SK-N-MC (cell line): Measurements from ENCODE around the gene GNA15.
"Not testable (repeated sequence)": the region's sequence is repeated elsewhere in the genome, so short reads cannot be mapped to it uniquely, and the experiment has no call there.

Experiments
- DNase-seq: peaks from one replicate; pipeline ENCODE4 v3.0.0-alpha.2; 2011; ENCODE audit warnings: low read depth, low spot score
- H3K27ac ChIP-seq: fragments of 200-600 bp; sonication (generic); 2 replicates; pipeline ENCODE4 v1.5.1; 2016; ENCODE audit warnings: mixed run types
- H3K36me3 ChIP-seq: fragments of 200-600 bp; sonication (generic); 2 replicates; pipeline ENCODE4 v1.6.1; 2017; ENCODE audit warnings: antibody characterized with exemption, low read length, mixed read lengths; ENCODE audit not compliant: insufficient read depth
- H3K4me3 ChIP-seq: fragments of 200-600 bp; sonication (generic); 2 replicates; pipeline ENCODE4 v1.5.1; 2016
- H3K9ac ChIP-seq: fragments of 200-600 bp; sonication (generic); 2 replicates; pipeline ENCODE4 v1.8.0; 2017; ENCODE audit warnings: mixed run types, mixed read lengths; ENCODE audit not compliant: insufficient read length
- H3K9me3 ChIP-seq: fragments of 200-600 bp; sonication (generic); 2 replicates; pipeline ENCODE4 v1.6.1; 2017; ENCODE audit warnings: low read depth, mild to moderate bottlenecking, antibody characterized with exemption, low read length, moderate library complexity, mixed read lengths
- EZH2 ChIP-seq: fragments of 200-600 bp; sonication (generic); IDR thresholded peaks from one replicate; pipeline ENCODE4 v1.6.1; 2017; ENCODE audit warnings: antibody characterized with exemption
- FOXP2 ChIP-seq: optimal IDR thresholded peaks from 2 replicates; pipeline ENCODE3; 2011; ENCODE audit warnings: mild to moderate bottlenecking, moderate library complexity; ENCODE audit not compliant: insufficient read depth; ENCODE audit errors: extremely low read length, control extremely low read depth
- POLR2AphosphoS5 ChIP-seq: IDR thresholded peaks from 2 replicates; pipeline ENCODE4 v1.6.1; 2012; ENCODE audit warnings: mild to moderate bottlenecking, low read depth, low read length, borderline replicate concordance

GNA15 gene

DNA sequence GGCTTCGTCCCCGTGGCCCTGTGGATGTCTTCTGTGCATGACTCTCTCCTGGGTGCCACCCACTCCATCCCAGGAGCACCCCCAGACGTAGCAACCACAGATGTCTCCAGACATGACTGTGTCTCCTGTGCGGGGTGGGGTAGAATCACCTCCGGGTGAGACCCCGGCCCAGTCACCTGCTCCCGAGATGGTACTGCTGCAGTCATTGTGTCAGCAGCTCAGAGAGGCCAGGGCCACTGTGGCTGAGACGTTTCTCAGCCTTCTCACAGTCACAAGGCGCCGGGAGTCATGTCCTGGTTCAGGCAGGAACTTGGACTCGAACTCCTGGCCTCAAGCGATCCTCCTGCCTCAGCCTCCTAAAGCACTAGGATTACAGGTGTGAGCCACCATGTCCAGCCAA lies 66.5 kb downstream of the GNA15 start:
- Histone ChIP-seq H3K9me3 (no peaks in the 10 kb centered on the region), H3K9ac (no peak overlapping the region), H3K36me3 (peaks cover 16% of the 10 kb centered on the region), H3K27ac (no peak overlapping the region), H3K4me3 (no peak overlapping the region)
- no peak for DNase-seq
- TF ChIP-seq FOXP2 (no peak), POLR2AphosphoS5 (no peak), EZH2 (no peak)

DNA sequence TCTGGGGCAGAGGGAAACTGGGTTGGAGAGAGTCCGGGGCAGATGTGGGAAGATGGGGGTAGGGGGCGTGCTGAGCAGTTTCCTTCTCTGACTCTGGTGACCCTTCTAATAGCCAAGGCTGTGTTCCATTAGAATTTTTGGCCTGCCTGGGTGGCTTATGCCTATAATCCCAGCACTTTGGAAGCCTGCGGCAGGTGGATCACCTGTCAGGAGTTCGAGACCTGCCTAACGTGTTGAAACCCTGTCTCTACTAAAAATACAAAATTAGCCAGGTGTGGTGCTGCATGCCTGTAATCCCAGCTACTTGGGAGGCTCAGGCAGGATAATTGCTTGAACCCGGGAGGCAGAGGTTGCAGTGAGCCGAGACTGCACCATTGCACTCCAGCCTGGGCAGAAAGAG lies 67.1 kb downstream of the GNA15 start:
- not testable (repeated sequence) for H3K9me3 ChIP-seq, H3K4me3 ChIP-seq, DNase-seq, H3K9ac ChIP-seq, H3K27ac ChIP-seq
- H3K36me3 ChIP-seq = peaks cover 21% of the 10 kb centered on the region

DNA sequence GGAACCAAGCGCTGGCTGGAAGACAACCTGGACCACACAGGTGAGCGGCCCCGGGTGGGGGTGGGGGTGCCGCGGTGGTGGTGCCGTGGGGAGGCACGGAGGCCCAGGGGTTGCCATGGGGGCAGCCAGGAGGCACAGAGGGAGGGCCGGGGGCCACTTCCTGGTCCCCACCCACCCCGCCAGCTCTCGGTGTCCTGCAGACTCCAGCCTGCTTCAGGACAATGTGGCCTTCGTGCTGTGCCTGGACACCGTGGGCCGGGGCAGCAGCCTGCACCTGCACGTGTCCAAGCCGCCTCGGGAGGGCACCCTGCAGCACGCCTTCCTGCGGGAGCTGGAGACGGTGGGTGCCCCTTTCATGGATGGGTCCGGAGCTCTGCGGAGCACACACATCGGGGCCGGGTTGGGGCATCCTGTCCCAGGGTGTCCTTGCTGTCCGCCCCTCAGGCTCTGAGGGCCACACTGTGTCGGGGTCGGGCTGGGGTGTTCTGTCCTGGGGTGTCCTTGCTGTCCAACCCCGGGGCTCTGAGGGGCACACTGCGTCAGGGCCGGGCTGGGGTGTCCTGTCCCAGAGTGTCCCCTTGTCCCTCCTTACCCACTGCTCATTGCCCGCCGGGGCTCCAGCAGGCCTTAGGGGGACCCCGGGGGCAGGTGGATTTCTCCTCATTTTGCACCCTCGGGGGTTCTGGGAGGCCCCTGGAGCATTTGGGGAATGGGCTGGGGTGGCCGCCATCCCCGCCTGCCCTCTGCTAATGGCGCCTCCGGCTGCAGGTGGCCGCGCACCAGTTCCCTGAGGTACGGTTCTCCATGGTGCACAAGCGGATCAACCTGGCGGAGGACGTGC lies 68.2 kb downstream of the GNA15 start:
- Histone ChIP-seq H3K36me3 (peaks cover 24% of the 10 kb centered on the region), H3K4me3 (no peak overlapping the region)
- TF ChIP-seq EZH2 = no peak
- no peak; the same call in 1 of the 2 replicates for TF ChIP-seq POLR2AphosphoS5
- TF ChIP-seq FOXP2 = no peak

DNA sequence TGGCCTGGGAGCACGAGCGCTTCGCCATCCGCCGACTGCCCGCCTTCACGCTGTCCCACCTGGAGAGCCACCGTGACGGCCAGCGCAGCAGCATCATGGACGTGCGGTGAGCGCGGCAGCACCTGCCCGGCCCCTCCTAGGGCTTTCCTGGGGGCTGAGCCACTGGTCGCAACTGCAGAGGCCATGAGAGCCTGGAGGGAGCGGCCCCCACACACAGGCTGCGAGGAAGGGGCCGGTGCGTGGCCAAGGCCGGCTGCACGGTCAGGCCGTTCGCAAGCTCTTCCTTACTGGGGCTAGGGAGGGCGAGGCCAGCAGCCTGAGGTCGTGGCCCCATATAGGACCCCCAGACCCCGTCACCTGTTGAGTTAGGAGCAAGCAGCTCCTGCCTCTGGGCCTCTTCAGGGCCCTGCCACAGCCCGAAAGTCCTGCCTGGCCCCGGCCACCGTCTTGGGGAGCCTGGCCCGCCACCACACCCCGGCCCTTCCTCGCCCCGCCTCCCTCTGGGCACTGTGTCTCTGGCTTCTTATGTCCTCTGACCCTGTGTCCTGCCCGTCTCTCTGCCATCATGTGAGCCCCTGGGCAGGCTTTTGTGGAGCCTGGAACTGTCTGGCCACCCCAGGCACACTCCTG lies 68.9 kb downstream of the GNA15 start:
- TF ChIP-seq EZH2 = no peak
- TF ChIP-seq POLR2AphosphoS5 = no peak; the same call in 1 of the 2 replicates
- no peak for TF ChIP-seq FOXP2
- no peaks in the 10 kb centered on the region for H3K9me3 ChIP-seq
- H3K9ac ChIP-seq = no peak overlapping the region
- peaks cover 24% of the 10 kb centered on the region for H3K36me3 ChIP-seq
- H3K27ac ChIP-seq = no peak overlapping the region
- no peak for DNase-seq
- no peak overlapping the region for H3K4me3 ChIP-seq

More for the DNA sequence above, 68.2 kb downstream of the GNA15 start:
- DNase-seq = no peak
- Histone ChIP-seq H3K9ac (no peak overlapping the region), H3K27ac (no peak overlapping the region), H3K9me3 (no peaks in the 10 kb centered on the region)

DNA sequence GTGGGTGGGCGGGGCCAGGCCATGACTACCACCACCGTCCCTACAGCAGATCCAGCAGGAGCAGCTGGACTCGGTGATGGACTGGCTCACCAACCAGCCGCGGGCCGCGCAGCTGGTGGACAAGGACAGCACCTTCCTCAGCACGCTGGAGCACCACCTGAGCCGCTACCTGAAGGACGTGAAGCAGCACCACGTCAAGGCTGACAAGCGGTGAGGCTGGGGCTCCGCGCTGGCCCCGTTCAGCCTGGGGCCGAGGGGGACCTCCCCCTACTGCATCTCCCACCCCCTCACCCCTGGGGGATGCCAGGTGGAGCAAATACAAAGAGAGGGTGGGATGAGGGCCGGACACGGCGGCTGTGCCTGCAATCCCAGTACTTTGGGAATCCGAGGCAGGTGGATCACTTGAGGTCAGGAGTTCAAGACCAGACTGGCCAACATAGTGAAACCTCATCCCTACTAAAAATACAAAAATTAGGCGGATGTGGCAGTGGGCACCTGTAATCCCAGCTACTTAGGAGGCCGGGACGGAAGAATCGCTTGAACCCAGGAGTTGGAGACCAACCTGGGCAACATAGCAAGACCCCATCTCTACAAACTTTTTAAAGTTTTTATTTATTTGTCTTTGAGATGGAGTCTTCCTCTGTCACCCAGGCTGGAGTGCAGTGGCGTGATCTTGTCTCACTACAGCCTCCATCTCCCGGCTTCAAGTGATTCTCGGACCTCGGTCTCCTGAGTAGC lies 70.6 kb downstream of the GNA15 start:
- no peak for DNase-seq
- Histone ChIP-seq H3K36me3 (peaks cover 24% of the 10 kb centered on the region), H3K9ac (no peak overlapping the region), H3K9me3 (no peaks in the 10 kb centered on the region), H3K27ac (no peak overlapping the region), H3K4me3 (no peak overlapping the region)
- TF ChIP-seq POLR2AphosphoS5 = no peak
- no peak for TF ChIP-seq FOXP2
- no peak for TF ChIP-seq EZH2

DNA sequence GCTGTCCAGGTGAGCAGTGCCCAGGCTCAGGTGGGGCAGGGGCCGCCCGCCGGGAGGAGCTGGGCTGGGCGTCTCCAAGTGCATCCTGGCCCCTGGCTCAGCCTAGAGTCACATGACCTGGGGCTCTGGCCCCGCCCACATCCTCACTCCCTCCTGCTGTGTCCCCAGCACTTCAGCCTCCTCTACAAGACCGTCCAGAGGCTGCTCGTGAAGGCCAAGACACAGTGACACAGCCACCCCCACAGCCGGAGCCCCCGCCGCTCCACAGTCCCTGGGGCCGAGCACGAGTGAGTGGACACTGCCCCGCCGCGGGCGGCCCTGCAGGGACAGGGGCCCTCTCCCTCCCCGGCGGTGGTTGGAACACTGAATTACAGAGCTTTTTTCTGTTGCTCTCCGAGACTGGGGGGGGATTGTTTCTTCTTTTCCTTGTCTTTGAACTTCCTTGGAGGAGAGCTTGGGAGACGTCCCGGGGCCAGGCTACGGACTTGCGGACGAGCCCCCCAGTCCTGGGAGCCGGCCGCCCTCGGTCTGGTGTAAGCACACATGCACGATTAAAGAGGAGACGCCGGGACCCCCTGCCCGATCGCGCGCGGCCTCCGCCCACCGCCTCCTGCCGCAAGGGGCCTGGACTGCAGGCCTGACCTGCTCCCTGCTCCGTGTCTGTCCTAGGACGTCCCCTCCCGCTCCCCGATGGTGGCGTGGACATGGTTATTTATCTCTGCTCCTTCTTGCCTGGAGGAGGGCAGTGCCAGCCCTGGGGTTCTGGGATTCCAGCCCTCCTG lies 71.8 kb downstream of the GNA15 start:
- Histone ChIP-seq H3K9me3 (no peaks in the 10 kb centered on the region), H3K36me3 (peaks cover 24% of the 10 kb centered on the region), H3K27ac (no peak overlapping the region), H3K9ac (no peak overlapping the region), H3K4me3 (no peak overlapping the region)
- no peak for DNase-seq
- TF ChIP-seq FOXP2 (no peak), POLR2AphosphoS5 (no peak), EZH2 (no peak)

DNA sequence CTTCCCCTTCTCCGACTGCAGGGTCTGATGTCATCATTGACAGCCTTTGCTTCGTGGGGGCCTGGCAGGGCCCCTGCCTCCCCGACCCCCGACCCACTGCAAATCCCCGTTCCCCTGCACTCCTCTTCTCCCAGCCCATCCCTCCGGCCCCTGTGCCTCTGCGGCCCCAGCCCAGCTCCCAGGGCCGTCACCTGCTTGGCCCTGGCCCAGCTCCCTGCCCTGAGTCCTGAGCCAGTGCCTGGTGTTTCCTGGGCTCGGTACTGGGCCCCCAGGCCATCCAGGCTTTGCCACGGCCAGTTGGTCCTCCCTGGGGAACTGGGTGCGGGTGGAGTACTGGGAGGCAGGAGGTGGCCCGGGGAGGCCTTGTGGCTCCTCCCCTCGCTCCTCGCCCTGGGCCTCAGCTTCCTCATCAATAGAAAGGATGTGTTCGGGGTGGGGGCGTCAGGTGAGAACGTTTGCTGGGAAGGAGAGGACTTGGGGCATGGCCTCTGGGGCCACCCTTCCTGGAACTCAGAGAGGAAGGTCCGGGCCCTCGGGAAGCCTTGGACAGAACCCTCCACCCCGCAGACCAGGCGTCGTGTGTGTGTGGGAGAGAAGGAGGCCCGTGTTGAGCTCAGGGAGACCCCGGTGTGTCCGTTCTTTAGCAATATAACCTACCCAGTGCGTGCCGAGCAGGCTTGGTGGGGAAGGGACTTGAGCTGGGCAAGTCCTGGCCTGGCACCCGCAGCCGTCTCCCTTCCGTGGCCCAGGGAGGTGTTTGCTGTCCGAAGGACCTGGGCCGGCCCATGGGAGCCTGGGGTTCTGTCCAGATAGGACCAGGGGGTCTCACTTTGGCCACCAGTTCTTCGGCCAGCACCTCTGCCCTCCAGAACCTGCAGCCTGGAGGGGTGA lies 72.7 kb downstream of the GNA15 start:
- peaks cover 24% of the 10 kb centered on the region for H3K36me3 ChIP-seq
- no peak for TF ChIP-seq EZH2
- no peak for TF ChIP-seq POLR2AphosphoS5
- no peak for TF ChIP-seq FOXP2
- H3K9ac ChIP-seq = no peak overlapping the region

More for the DNA sequence above, 72.7 kb downstream of the GNA15 start:
- H3K9me3 ChIP-seq = no peaks in the 10 kb centered on the region
- DNase-seq = no peak
- no peak overlapping the region for H3K4me3 ChIP-seq
- no peak overlapping the region for H3K27ac ChIP-seq
